Liver (tissue), 3 donors: ENCODE data around the gene GRK1.

Experiments
- ATF3 ChIP-seq: IDR thresholded peaks from 2 replicates; pipeline ENCODE4 v1.6.1; 2016; ENCODE audit warnings: antibody characterized with exemption
- FOXA1 ChIP-seq: IDR thresholded peaks from 2 replicates; pipeline ENCODE4 v1.6.1; 2016; ENCODE audit warnings: antibody characterized with exemption
- GABPA ChIP-seq, 2 donors: IDR thresholded peaks in 1 of 2; conservative IDR thresholded peaks in 1 of 2; 2 replicates each; pipeline ENCODE4 v1.6.1; 2016; ENCODE audit warnings: antibody characterized with exemption in 2 of 2, mild to moderate bottlenecking in 1 of 2, moderate library complexity in 1 of 2
- HNF4A ChIP-seq, 2 donors: conservative IDR thresholded peaks; 2 replicates each; pipeline ENCODE4 v1.6.1; 2016; ENCODE audit warnings: antibody characterized with exemption in 2 of 2, mild to moderate bottlenecking in 2 of 2
- RAD21 ChIP-seq, 2 donors: IDR thresholded peaks; 2 replicates each; pipeline ENCODE4 v1.6.1; 2016; ENCODE audit warnings: antibody characterized with exemption in 2 of 2, mild to moderate bottlenecking in 2 of 2
- SP1 ChIP-seq: IDR thresholded peaks from 2 replicates; pipeline ENCODE4 v1.6.1; 2018; ENCODE audit warnings: antibody characterized with exemption, mild to moderate bottlenecking
- TF ChIP-seq, protein P1 (sequence below): IDR thresholded peaks from 2 replicates; pipeline ENCODE4 v1.6.1; 2016; ENCODE audit warnings: antibody characterized with exemption, mild to moderate bottlenecking
- TF ChIP-seq, protein P2 (sequence below): fragments of 150-350 bp; IDR thresholded peaks from 2 replicates; pipeline ENCODE4 v1.5.1; 2017; ENCODE audit warnings: improper control_type of control experiment, low read depth, low read length; ENCODE audit not compliant: missing input control
- donor health status: healthy.
- donor health status: healthy.

GRCh38 chr13:113672002-113672651, 5.1 kb downstream of the GRK1 start:
- TF ChIP-seq, protein P1, sequence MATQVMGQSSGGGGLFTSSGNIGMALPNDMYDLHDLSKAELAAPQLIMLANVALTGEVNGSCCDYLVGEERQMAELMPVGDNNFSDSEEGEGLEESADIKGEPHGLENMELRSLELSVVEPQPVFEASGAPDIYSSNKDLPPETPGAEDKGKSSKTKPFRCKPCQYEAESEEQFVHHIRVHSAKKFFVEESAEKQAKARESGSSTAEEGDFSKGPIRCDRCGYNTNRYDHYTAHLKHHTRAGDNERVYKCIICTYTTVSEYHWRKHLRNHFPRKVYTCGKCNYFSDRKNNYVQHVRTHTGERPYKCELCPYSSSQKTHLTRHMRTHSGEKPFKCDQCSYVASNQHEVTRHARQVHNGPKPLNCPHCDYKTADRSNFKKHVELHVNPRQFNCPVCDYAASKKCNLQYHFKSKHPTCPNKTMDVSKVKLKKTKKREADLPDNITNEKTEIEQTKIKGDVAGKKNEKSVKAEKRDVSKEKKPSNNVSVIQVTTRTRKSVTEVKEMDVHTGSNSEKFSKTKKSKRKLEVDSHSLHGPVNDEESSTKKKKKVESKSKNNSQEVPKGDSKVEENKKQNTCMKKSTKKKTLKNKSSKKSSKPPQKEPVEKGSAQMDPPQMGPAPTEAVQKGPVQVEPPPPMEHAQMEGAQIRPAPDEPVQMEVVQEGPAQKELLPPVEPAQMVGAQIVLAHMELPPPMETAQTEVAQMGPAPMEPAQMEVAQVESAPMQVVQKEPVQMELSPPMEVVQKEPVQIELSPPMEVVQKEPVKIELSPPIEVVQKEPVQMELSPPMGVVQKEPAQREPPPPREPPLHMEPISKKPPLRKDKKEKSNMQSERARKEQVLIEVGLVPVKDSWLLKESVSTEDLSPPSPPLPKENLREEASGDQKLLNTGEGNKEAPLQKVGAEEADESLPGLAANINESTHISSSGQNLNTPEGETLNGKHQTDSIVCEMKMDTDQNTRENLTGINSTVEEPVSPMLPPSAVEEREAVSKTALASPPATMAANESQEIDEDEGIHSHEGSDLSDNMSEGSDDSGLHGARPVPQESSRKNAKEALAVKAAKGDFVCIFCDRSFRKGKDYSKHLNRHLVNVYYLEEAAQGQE = no peak
- TF ChIP-seq, protein P2, sequence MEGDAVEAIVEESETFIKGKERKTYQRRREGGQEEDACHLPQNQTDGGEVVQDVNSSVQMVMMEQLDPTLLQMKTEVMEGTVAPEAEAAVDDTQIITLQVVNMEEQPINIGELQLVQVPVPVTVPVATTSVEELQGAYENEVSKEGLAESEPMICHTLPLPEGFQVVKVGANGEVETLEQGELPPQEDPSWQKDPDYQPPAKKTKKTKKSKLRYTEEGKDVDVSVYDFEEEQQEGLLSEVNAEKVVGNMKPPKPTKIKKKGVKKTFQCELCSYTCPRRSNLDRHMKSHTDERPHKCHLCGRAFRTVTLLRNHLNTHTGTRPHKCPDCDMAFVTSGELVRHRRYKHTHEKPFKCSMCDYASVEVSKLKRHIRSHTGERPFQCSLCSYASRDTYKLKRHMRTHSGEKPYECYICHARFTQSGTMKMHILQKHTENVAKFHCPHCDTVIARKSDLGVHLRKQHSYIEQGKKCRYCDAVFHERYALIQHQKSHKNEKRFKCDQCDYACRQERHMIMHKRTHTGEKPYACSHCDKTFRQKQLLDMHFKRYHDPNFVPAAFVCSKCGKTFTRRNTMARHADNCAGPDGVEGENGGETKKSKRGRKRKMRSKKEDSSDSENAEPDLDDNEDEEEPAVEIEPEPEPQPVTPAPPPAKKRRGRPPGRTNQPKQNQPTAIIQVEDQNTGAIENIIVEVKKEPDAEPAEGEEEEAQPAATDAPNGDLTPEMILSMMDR = no peak
- no peak for TF ChIP-seq ATF3
- TF ChIP-seq HNF4A (conservative IDR thresholded peaks at IDR 0.05) = no peak
- no peak for TF ChIP-seq RAD21 (IDR thresholded peaks at IDR 0.05)
- TF ChIP-seq FOXA1 = no peak
- TF ChIP-seq SP1 = no peak
- no peak for TF ChIP-seq GABPA (IDR thresholded peaks at IDR 0.05 in 1 of 2, conservative IDR thresholded peaks at IDR 0.05 in 1 of 2)
